Colonic mucosa (tissue), 4 donors: ENCODE results near the gene PARP16. TPM values are rescaled to one million over a fixed set of nuclear protein-coding genes. Genes with fewer than 3 reads are reported as not detected.

ENCODE experiments used
- DNase-seq: peaks from one replicate; pipeline ENCODE4 v3.0.0-alpha.2; 2020
- H3K27ac ChIP-seq: fragments of 200-600 bp; one replicate; pipeline ENCODE4 v1.8.0; 2021
- H3K27me3 ChIP-seq: fragments of 200-600 bp; one replicate; pipeline ENCODE4 v1.8.0; 2021
- H3K36me3 ChIP-seq: fragments of 200-600 bp; one replicate; pipeline ENCODE4 v1.8.0; 2021
- H3K4me1 ChIP-seq: fragments of 200-600 bp; one replicate; pipeline ENCODE4 v1.8.0; 2021; ENCODE audit warnings: mild to moderate bottlenecking
- H3K4me3 ChIP-seq: fragments of 200-600 bp; one replicate; pipeline ENCODE4 v1.8.0; 2021
- H3K9ac ChIP-seq, 2 donors: one replicate each; pipeline ENCODE4 v1.7.0; 2013; ENCODE audit warnings: control low read depth in 2 of 2, low read depth in 2 of 2, low read length in 2 of 2
- H3K9me3 ChIP-seq: fragments of 200-600 bp; one replicate; pipeline ENCODE4 v1.8.0; 2021
- CTCF ChIP-seq: fragments of 200-600 bp; IDR thresholded peaks from one replicate; pipeline ENCODE4 v1.8.0; 2022; ENCODE audit warnings: antibody characterized with exemption, mild to moderate bottlenecking
- intact Hi-C: fragments of 100-400 bp; cut with DNase I; formaldehyde crosslinking; loops from one replicate; pipeline ENCODE4 v1.14.1; 2022
- total RNA-seq, 2 donors: library from RNA; stranded (reverse); fragmentation: NEBNext Ultra II Directional in 1 of 2; extraction: Animal tissue kit (Norgen Biotek cat#: 25700) in 1 of 2; gene quantifications; one replicate each; pipeline ENCODE4 v1.2.1, GENCODE V29; 2021
- donor health status: healthy.
- donor health status: DM: no; HTN: no; CAD: no.
- donor health status: DM: no; HTN: no; CAD: no.

PARP16 gene
- total RNA-seq, 2 donors from 2014 or later, result 9.5 to 9.9 TPM

GRCh38 chr15:65318870-65319356 is 32.2 kb upstream of the PARP16 start:
- no peak overlapping the region for H3K4me3 ChIP-seq
- no peak overlapping the region for H3K9ac ChIP-seq
- TF ChIP-seq CTCF, result peak; percentile 90
- no peaks in the 10 kb centered on the region for H3K36me3 ChIP-seq
- H3K9me3 ChIP-seq, result no peaks in the 10 kb centered on the region
- DNase-seq, result peak; percentile 81
- intact Hi-C loops, result loop anchor here (1.0 kb wide), 1 partner anchor 66 kb away; no protein-coding TSS in a partner anchor
- no peaks in the 10 kb centered on the region for H3K4me1 ChIP-seq
- H3K27ac ChIP-seq, result no peak overlapping the region
- no peaks in the 10 kb centered on the region for H3K27me3 ChIP-seq

- Histone ChIP-seq H3K27ac (no peak overlapping the region), H3K4me3 (no peak overlapping the region), H3K27me3 (no peaks in the 10 kb centered on the region), H3K9ac (no peak overlapping the region), H3K36me3 (no peaks in the 10 kb centered on the region), H3K9me3 (no peaks in the 10 kb centered on the region), H3K4me1 (no peaks in the 10 kb centered on the region)
- no peak for TF ChIP-seq CTCF
- intact Hi-C loops, result no loop called here
- no peak for DNase-seq
Measured at GRCh38 chr15:65312400-65312916, 25.8 kb upstream of the PARP16 start.

GRCh38 chr15:65311760-65312159 is 25.1 kb upstream of the PARP16 start:
- intact Hi-C loops, result no loop called here
- no peak overlapping the region for H3K27ac ChIP-seq
- no peak overlapping the region for H3K4me3 ChIP-seq
- TF ChIP-seq CTCF, result no peak
- H3K9me3 ChIP-seq, result no peaks in the 10 kb centered on the region
- H3K27me3 ChIP-seq, result no peaks in the 10 kb centered on the region
- H3K4me1 ChIP-seq, result no peaks in the 10 kb centered on the region
- no peak overlapping the region for H3K9ac ChIP-seq
- DNase-seq, result no peak
- no peaks in the 10 kb centered on the region for H3K36me3 ChIP-seq

- H3K4me1 ChIP-seq, result no peaks in the 10 kb centered on the region
- no peaks in the 10 kb centered on the region for H3K9me3 ChIP-seq
- no peak for DNase-seq
- H3K36me3 ChIP-seq, result no peaks in the 10 kb centered on the region
- no peaks in the 10 kb centered on the region for H3K27me3 ChIP-seq
- H3K9ac ChIP-seq, result no peak overlapping the region
- no peak overlapping the region for H3K27ac ChIP-seq
- TF ChIP-seq CTCF, result no peak
- intact Hi-C loops, result no loop called here
- no peak overlapping the region for H3K4me3 ChIP-seq
Measured at GRCh38 chr15:65310431-65311137, 23.9 kb upstream of the PARP16 start.

- no peaks in the 10 kb centered on the region for H3K4me1 ChIP-seq
- no peaks in the 10 kb centered on the region for H3K36me3 ChIP-seq
- H3K9me3 ChIP-seq, result no peaks in the 10 kb centered on the region
- no peak overlapping the region for H3K27ac ChIP-seq
- intact Hi-C loops, result no loop called here
- H3K4me3 ChIP-seq, result no peak overlapping the region
- no peak overlapping the region for H3K9ac ChIP-seq
- no peaks in the 10 kb centered on the region for H3K27me3 ChIP-seq
- DNase-seq, result no peak
- no peak for TF ChIP-seq CTCF
Measured at GRCh38 chr15:65309882-65310418, 23.3 kb upstream of the PARP16 start.
